HG03565 (cell line): Measurements from ENCODE around the gene BCAS3.

ENCODE experiments used
- ATAC-seq: cut with Tn5 transposase; IDR thresholded peaks from one replicate; pipeline ENCODE4 v1.9.1; 2021; ENCODE audit warnings: mild to moderate bottlenecking, moderate library complexity; ENCODE audit not compliant: unreplicated experiment

Gene BCAS3

GRCh38 chr17:61388561-61389356, 711.1 kb downstream of the BCAS3 start:
- ATAC-seq = no peak

DNA sequence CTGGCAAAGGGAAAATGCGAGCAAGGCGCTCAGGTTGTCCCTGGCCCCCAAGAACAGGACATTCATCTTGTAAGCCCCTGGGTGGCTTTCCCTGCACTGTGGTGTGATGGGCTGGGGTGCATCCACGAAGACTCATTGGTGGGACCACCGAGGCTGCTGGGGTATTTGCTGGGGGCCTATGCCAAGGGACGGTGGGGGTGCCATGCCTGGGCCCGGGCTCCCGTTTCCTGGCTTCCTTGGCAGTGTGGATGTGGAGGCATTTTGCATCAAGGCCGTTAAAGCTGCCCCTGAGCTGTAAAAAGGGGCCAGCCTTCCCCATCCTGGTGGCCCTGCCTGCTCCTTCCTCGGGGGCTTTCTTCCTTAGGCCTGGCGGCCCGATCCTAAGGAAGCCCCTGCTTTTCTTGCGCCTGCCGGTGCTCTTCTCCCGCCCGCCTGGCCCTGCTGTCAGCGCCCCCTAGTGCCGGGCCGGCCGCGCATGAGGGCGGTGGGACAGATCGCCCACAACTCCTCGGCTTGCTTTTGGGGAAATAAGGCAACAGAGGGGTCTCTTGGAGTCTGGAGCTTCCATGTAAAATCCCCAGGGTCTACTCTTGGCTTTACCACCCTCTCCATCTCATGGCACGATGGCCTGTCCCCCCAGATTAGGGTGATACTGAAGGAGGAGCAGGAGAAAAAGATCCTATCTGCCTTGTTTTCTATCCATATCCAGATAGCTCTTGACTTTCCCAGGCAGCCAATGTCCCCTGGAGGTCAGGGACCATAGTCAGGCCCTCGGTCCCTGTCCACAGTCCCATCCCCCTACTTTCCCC, 712.2 kb downstream of the BCAS3 start:
- ATAC-seq = no peak

- ATAC-seq = no peak
Observed at GRCh38 chr17:61390479-61390791, 712.8 kb downstream of the BCAS3 start.

DNA sequence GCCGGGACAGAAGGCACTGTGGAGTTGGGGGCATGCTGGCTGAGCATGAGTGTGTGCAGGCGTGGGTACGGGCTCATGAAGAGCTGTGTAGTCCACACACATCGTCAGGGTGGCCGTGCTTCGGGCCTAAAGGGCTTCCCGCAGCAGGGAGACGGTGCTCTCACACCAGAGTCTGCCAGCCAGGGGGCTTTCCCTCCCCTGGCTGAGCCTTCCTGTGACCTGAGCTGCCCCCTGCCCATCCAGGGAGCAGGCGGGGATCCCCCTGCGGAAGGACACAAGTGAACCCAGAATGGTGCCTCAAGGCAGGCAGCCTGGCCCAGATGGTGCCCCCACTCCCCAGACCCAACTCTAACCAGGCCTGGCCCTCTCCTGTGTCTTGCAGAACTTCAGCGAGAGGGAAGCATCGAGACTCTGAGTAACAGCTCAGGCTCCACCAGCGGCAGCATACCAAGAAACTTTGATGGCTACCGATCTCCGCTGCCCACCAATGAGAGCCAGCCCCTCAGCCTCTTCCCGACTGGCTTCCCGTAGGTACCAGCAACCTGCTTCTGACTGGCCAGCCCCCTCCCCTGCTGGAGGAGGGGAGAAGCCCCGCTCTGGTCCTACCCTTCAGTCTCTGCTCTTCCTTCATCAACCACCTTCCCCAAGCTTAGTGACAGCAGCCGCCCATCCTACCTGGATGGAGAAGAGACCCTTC, 714.1 kb downstream of the BCAS3 start:
- ATAC-seq = no peak

GRCh38 chr17:61392679-61393078, 715.0 kb downstream of the BCAS3 start:
- ATAC-seq = no peak

- ATAC-seq = no peak
Observed at GRCh38 chr17:61393550-61393903, 715.9 kb downstream of the BCAS3 start.

DNA sequence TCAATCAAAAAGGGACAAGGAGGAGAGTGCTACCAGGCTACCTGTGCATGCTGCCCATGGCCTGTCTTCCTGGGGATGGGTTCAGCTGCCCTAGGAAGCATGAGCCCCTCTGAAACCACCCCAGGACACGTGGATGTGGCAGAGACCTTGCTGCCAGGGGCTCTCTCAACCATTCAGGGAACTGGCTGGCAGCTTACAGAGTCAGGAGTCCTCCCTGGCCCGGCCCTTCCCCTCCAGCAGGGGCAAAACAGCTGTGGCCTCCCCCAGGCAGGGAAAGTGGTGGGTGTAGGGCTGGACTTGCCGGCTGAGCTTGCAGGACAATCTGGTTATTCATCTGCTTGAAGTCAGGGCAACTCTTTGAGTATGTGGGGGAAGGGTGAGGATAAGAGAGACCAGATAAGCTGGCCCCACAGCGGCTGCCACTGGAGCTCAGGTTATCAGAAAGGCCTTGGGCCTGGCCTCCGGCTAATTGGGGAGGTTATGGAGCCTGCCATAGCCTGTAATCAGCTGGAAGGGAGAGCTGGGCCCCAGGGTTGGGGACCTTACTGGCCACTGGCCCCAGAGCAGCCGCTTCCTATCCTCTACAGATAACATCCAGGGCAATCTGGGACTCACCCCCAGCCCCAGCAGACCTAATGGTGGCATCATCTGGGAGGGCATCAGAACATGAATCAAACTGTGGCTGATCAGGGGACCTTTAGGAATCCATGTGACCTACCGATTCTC, 716.4 kb downstream of the BCAS3 start:
- ATAC-seq = no peak

- ATAC-seq = no peak
Observed at GRCh38 chr17:61394630-61395408, 717.2 kb downstream of the BCAS3 start.

DNA sequence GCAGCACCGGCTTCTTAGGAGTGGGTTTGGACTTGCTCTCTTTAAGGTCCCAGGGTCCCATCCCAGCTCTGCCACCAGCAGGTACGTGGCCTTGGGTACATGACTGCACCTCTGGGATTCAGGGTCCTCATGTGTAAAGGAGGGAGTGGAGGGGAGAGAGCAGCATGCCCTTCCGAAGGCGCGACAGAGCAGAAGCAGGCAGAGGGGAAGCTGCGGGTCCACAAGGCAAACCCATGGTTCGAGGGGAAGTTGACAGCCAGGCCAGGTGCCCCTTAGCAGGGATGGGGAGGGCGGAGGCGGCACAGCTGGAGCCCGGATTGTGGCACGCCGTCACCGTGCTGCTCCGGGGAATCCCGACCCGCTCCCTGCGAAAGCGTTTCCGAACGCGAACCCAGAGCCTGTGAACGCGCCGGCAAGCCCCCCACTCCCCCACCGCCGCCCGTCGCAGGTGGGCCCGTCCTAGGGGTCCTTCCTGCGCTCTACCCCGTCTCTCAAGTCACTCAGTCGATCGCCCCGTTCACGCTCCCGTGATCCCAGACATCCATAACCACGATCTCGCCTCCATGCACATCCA, 717.8 kb downstream of the BCAS3 start:
- no peak for ATAC-seq

DNA sequence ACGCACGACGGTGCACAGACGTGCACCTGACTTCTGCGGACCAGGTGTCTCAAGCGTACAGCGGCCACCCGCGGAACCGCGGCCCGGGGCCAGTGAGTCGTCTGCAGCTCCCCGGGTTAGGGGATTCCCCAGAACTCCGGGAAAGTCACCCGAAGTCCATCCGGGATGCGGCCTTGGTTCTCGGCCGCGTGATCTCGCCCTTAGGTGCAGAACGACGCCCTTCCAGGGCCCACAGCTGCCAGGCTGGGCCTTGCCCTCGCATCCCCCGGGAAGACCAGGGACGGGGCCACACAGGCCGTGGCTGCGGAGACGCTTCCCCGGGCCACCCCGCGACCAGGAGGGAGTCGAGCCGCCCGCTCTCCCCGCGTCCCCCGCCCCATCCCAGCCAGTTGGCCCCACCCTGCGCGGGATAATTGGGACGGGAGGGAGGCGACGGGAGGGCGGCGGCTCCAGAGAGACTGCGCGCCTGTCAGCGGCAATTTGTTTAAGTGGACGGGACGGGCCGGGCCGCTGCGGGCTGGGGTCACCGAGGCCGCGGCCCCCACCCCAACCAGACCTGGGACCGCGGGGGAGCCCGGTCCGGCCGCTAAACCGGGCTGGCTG, 718.4 kb downstream of the BCAS3 start:
- ATAC-seq = no peak

DNA sequence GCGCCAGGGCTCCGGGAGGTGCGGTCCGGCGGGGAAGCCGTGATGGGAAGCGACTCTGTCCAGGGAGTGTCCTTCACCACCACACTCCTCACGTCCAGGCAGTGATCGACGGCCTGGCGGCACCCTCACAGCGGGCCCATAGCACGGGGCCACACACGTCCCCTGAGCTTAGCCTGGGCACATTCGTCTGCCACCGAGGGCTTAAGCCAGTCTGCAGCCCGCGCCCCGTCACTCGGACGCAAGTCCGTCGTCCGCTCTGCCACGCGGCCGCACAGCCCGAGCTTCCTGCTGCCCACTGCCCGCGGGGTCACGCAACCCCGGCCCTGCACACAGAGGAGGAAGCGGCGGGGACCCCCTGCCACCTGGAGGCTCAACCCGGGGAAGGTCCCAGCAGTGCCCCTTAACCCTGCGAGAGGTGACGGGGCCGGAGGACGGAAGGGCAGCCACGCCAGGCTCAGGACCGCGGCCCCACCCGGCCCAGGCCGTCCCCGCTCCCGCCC, 719.0 kb downstream of the BCAS3 start:
- no peak for ATAC-seq

- ATAC-seq = no peak
Observed at GRCh38 chr17:61397086-61397842, 719.6 kb downstream of the BCAS3 start.

DNA sequence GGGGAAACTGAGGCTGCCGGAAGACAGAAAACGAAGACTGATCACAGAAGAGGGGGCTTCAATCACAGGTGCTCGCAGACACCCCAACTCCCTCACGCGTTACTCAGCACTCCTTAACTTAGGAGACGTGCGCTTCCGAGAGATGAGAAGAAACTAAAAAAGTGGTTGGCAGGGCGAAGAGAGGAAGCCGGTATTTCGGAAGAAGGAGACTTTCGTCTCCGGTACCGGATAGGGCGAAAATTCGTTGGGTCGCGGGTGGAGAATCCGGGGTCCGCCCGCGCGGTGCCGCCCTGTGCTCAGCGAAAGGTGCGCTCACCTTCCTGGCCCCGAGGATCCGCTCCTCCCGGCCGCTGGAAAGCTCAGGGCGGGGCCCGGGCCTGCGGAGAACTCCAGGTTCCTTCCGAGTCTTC, 721.1 kb downstream of the BCAS3 start:
- ATAC-seq = no peak

DNA sequence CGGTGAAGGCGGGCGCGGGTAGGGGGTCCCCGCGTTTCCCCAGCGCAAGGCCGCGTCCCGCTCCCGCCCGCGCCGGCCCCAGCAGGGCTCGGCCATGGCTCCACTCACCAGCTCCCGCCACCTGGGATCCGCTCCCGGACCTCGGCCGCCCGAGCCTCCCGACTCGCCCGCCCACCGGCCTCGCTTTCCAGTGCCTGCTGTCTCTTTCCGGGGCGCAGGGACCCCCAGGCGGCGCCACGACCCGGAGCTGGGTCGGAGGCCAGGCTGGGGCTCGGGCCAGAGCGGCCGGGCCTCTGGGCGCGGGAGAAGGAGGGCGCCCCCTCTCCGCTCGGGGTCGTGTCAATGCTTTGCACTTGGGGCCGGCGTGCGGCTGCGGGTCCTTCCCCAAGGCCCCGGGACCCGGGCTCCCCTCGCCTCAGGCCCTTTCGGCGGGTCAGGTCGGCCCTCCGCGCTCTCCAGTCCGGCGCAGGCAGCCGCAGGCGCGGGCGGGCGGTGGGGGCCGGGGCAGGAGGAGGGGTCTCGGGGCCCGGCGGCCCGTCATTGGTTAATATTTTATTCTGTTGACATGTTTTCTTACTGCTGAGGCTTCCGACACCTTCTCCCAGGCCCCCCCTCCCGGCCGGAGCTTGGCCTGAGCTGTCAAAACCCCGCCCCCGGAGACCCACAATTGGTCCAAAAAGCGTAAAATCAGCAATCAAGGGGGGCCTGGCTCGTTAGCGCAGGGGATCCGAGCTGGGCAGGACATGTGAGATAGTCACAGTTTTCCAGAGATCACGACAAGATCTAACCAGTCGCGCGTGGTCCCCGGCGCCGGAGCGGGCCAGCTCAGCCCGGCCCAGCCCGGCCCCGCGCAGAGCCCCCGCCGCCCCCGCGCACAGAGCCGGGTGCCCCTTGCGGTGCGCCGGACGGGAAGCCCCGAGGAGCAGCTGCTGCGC, 721.7 kb downstream of the BCAS3 start, which contains the start of gene TBX2:
TSS of gene TBX2 (plus strand) at position 713 of the 935 bp plus-strand sequence. CDS start 334 bp downstream, outside the sequence.
- no peak for ATAC-seq

- ATAC-seq = no peak
Observed at GRCh38 chr17:61400066-61400716, 722.5 kb downstream of the BCAS3 start.

DNA sequence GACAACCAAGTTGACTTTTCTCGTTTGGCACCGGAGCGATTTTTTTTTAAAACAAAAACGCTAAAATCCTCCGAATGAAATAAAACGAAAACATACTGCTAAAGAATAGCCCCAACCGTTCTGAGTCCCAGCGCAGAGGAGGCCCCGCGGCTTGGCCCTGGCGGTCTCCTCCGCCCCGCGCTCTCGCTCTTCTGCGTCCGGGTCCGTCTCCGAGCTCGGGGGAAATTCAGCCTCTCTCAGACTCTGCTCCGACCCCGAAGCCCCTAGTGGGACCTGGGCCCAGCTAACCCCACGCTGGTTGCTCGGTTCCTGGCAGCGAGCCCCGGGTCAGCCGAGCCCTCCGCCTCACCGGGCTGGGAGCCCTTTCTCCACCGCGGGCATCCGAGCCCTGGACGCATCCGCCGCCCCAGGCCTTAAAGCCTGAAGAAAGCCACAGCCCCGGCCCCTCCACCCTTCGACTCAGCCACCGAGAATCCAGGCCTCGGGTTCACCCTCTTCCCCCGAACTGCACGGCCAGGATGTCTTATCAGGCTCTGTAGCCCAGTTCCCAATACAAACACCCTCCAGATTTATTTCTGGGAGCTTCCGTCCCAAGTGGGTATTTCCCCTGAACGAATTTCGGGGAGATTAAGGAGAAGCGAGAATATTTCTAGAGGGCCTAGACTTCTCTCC, 723.2 kb downstream of the BCAS3 start:
- ATAC-seq = no peak
